Measurements from ENCODE around the gene GLIPR2. TPM values are rescaled to one million over a fixed set of nuclear protein-coding genes. Genes with fewer than 3 reads are reported as not detected.

The GLIPR2 gene
- total and polyA plus RNA-seq, 2 of the 13 experiments (the other 11 are each of a cell fraction or from before 2014, with no cell fraction given) = 0.08 to 0.42 TPM

- TF ChIP-seq BRD4 (CRISPR knock-in tag; IDR thresholded peaks at IDR 0.05) = peak; percentile 77; the same call in 1 of the 2 replicates
- no peak for TF ChIP-seq TAF15 (IDR thresholded peaks at IDR 0.05; ENCODE audit: low read depth, low read length, poor library complexity, severe bottlenecking)
- TF ChIP-seq RFX3 (CRISPR knock-in tag; IDR thresholded peaks at IDR 0.05) = no peak
- TF ChIP-seq, protein P1, sequence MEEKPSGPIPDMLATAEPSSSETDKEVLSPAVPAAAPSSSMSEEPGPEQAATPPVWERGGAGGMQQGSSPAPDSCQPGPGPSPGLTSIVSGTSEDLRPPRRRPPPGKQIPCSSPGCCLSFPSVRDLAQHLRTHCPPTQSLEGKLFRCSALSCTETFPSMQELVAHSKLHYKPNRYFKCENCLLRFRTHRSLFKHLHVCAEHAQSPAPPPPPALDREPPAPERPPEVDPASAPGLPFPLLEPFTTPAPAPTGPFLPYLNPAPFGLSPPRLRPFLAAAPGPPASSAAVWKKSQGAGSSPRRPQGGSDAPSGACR (CRISPR knock-in tag; IDR thresholded peaks at IDR 0.05) = no peak; the same call in 1 of the 2 replicates
- no peak for TF ChIP-seq DPF2 (CRISPR knock-in tag; IDR thresholded peaks at IDR 0.05; ENCODE audit: borderline replicate concordance, low read depth)
- TF ChIP-seq LBX2 (CRISPR knock-in tag; IDR thresholded peaks at IDR 0.05; ENCODE audit: borderline replicate concordance) = no peak
- TF ChIP-seq KLF15 (CRISPR knock-in tag; IDR thresholded peaks at IDR 0.05; ENCODE audit: borderline replicate concordance) = peak; percentile 71; the same call in 1 of the 2 replicates
- TF ChIP-seq ZNF558 (CRISPR knock-in tag; IDR thresholded peaks at IDR 0.05; ENCODE audit: borderline replicate concordance) = peak; percentile 69; the same call in 1 of the 2 replicates
- peak; percentile 86 for TF ChIP-seq YEATS2 (CRISPR knock-in tag; IDR thresholded peaks at IDR 0.05; ENCODE audit: borderline replicate concordance)
- no peak for TF ChIP-seq CCAR2 (optimal IDR thresholded peaks at IDR 0.05; ENCODE audit: low read depth, low read length)
- TF ChIP-seq NPAS2 (CRISPR knock-in tag; IDR thresholded peaks at IDR 0.05; ENCODE audit: borderline replicate concordance) = no peak
- peak; percentile 74; the same call in 1 of the 2 replicates for TF ChIP-seq ARNTL (CRISPR knock-in tag; IDR thresholded peaks at IDR 0.05)
- TF ChIP-seq CEBPZ (IDR thresholded peaks at IDR 0.05; ENCODE audit: low read length) = no peak
- TF ChIP-seq ZSCAN29 (CRISPR knock-in tag; conservative IDR thresholded peaks at IDR 0.05) = 0 out of 2 replicates have a peak, but pooled peaks have one; percentile 57
- TF ChIP-seq TCF7L2 (IDR thresholded peaks at IDR 0.05; ENCODE audit: low read depth, low read length) = no peak
- TF ChIP-seq ZNF775 (CRISPR knock-in tag; IDR thresholded peaks at IDR 0.05; ENCODE audit: borderline replicate concordance) = no peak
- TF ChIP-seq, protein P2, sequence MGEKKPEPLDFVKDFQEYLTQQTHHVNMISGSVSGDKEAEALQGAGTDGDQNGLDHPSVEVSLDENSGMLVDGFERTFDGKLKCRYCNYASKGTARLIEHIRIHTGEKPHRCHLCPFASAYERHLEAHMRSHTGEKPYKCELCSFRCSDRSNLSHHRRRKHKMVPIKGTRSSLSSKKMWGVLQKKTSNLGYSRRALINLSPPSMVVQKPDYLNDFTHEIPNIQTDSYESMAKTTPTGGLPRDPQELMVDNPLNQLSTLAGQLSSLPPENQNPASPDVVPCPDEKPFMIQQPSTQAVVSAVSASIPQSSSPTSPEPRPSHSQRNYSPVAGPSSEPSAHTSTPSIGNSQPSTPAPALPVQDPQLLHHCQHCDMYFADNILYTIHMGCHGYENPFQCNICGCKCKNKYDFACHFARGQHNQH (CRISPR knock-in tag; IDR thresholded peaks at IDR 0.05) = peak; percentile 73; the same call in 1 of the 2 replicates
- TF ChIP-seq KMT2B (CRISPR knock-in tag; IDR thresholded peaks at IDR 0.05) = peak; percentile 89
- peak; percentile 92 for TF ChIP-seq ZNF501 (CRISPR knock-in tag; IDR thresholded peaks at IDR 0.05)
- TF ChIP-seq TGIF2 (CRISPR knock-in tag; IDR thresholded peaks at IDR 0.05) = peak; percentile 66; the same call in 1 of the 2 replicates
- peak; percentile 63 for TF ChIP-seq PATZ1 (CRISPR knock-in tag; IDR thresholded peaks at IDR 0.05)
Measured at GRCh38 chr9:36190388-36191289, 54.1 kb downstream of the GLIPR2 start, which contains the start of gene CLTA (continued).
